ENCODE results near the gene ZFHX3.

GRCh38 chr16:72847187-72848027 is 200.5 kb downstream of the ZFHX3 start:
- TF ChIP-seq REST (IDR thresholded peaks at IDR 0.05; ENCODE audit: low read depth) (no peak), NFIC (IDR thresholded peaks at IDR 0.05) (no peak), TCF12 (IDR thresholded peaks at IDR 0.05; ENCODE audit: low read depth) (no peak), ZBTB7A (IDR thresholded peaks at IDR 0.05; ENCODE audit: low read depth) (no peak), MAX (IDR thresholded peaks at IDR 0.05) (no peak), TAF1 (IDR thresholded peaks at IDR 0.05; ENCODE audit: low read depth) (no peak), EGR1 (IDR thresholded peaks at IDR 0.05) (no peak)
